ENCODE results near the gene RNF19B.
"Not testable (repeated sequence)": the region's sequence is repeated elsewhere in the genome, so short reads cannot be mapped to it uniquely, and the experiment has no call there.

The RNF19B gene

GRCh38 chr1:33000427-33001026 is 35.9 kb upstream of the RNF19B start:
- Mint-ChIP-seq H3K9me3 (no peaks in the 10 kb centered on the region), H3K36me3 (ENCODE audit: low read depth) (peaks cover 29% of the 10 kb centered on the region), H3K27me3 (ENCODE audit: low read depth) (no peaks in the 10 kb centered on the region), H3K4me1 (ENCODE audit: low read depth) (peaks cover 53% of the 10 kb centered on the region), H3K27ac (peak overlapping the region; percentile 3), H3K4me3 (no peak overlapping the region)

DNA sequence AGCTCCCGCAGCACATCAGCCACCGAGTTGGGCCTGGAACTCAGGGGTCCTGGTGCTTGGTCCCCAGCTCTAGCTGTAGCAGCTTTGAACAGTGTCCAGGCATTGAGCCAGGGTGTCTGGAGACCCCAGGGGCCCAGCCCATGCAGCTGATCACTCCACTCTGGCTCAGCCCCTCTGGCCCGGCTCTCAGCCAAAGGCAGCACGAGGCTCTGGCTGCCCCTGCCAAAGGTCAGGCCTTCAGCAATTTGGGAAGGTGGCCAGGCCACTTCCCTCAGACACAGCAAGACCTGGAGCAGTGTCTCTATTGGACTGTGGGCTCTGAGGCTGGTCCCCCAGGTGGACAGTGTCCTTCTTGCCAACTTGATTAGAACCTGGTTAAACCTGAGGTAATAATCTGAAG is 34.4 kb upstream of the RNF19B start:
- Mint-ChIP-seq H3K27ac (no peak overlapping the region), H3K4me3 (no peak overlapping the region), H3K27me3 (ENCODE audit: low read depth) (no peaks in the 10 kb centered on the region), H3K4me1 (ENCODE audit: low read depth) (peaks cover 48% of the 10 kb centered on the region), H3K9me3 (no peaks in the 10 kb centered on the region), H3K36me3 (ENCODE audit: low read depth) (peaks cover 20% of the 10 kb centered on the region)

- H3K4me1 Mint-ChIP-seq (ENCODE audit: low read depth): peaks cover 50% of the 10 kb centered on the region
- H3K27ac Mint-ChIP-seq: peak overlapping the region; percentile 86
- no peaks in the 10 kb centered on the region for H3K9me3 Mint-ChIP-seq
- H3K27me3 Mint-ChIP-seq (ENCODE audit: low read depth): no peaks in the 10 kb centered on the region
- peaks cover 20% of the 10 kb centered on the region for H3K36me3 Mint-ChIP-seq (ENCODE audit: low read depth)
- peak overlapping the region; percentile 19 for H3K4me3 Mint-ChIP-seq
Observed at GRCh38 chr1:32998064-32998463, 33.5 kb upstream of the RNF19B start.

DNA sequence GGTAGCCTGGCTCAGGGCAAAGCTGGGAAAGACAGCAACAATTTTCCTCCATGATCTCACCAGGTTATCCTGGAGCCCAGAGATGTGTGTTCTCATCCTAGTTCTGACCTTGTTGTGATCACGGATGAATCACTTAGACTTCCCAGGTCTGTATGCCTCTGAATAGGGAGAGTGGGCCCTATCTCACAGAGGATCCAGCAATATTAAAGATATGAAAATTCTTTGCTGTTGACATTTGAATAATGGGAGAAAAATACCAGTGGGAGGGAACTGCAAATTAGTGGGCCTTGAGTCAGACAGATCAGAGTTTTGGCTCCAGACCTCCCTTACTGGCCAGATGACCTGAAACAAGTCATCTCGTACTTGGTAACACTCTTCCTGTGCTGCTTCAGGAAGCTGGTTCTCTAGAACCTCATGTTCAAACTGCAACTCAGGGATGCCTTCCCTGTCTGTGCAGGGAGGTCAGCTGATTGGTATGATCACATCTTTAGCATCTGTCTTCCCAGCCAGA is 32.8 kb upstream of the RNF19B start:
- no peak overlapping the region for H3K4me3 Mint-ChIP-seq
- peaks cover 15% of the 10 kb centered on the region for H3K36me3 Mint-ChIP-seq (ENCODE audit: low read depth)
- H3K27me3 Mint-ChIP-seq (ENCODE audit: low read depth): no peaks in the 10 kb centered on the region
- peaks cover 56% of the 10 kb centered on the region for H3K4me1 Mint-ChIP-seq (ENCODE audit: low read depth)
- peak overlapping the region; percentile 86 for H3K27ac Mint-ChIP-seq
- no peaks in the 10 kb centered on the region for H3K9me3 Mint-ChIP-seq

- H3K27me3 Mint-ChIP-seq (ENCODE audit: low read depth); H3K9me3 Mint-ChIP-seq: not testable (repeated sequence)
- Mint-ChIP-seq H3K4me3 (peak overlapping the region; percentile 26), H3K36me3 (ENCODE audit: low read depth) (peaks cover 17% of the 10 kb centered on the region), H3K27ac (peak overlapping the region; percentile 87), H3K4me1 (ENCODE audit: low read depth) (peaks cover 69% of the 10 kb centered on the region)
Observed at GRCh38 chr1:32993324-32993636, 28.7 kb upstream of the RNF19B start.

DNA sequence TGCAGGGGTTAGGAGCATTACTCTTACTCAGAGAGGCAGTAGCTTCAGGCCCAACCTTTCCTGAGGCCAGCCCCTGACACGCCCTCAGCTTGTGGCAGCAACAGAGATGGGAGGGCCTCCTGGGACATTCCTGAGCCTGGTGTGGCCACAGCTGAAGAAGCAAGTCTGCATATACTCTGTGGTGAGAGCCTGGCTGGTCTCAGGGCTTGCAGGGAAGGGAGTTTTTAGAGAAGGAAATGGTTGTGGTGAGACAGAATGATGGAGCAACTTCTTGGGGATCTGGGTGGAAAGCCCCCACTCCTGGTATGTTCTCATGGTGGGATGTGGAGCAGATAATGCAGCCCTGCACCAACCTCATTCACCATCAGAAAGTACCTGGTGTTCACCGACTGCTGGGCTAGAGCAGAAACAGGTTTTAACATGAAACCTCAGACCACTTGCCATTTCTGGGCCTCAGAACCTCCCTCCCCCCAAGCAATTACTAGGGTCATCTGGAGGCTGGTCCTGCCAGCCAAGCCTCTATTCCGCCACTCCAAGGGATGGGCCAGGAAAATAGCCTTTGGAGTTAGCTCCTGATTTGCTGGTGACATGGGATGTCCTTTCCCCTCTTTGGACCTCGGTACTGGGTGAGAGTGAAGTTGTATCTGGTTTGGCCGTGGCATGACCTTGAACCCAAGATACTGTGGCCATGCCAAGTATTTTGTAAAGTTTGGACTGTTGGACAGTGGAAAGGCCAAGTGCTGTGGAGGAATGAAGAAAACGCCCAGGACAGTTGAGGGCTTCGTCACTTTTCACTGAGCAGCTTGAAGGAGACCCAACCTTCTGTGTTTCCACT is 28.1 kb upstream of the RNF19B start:
- H3K27me3 Mint-ChIP-seq (ENCODE audit: low read depth): no peaks in the 10 kb centered on the region
- H3K9me3 Mint-ChIP-seq: no peaks in the 10 kb centered on the region
- H3K27ac Mint-ChIP-seq: peak overlapping the region; percentile 87
- peaks cover 68% of the 10 kb centered on the region for H3K4me1 Mint-ChIP-seq (ENCODE audit: low read depth)
- H3K36me3 Mint-ChIP-seq (ENCODE audit: low read depth): peaks cover 13% of the 10 kb centered on the region
- peak overlapping the region; percentile 72 for H3K4me3 Mint-ChIP-seq

- Mint-ChIP-seq H3K36me3 (ENCODE audit: low read depth) (peaks cover 10% of the 10 kb centered on the region), H3K4me3 (peak overlapping the region; percentile 72), H3K27ac (peak overlapping the region; percentile 87), H3K4me1 (ENCODE audit: low read depth) (peaks cover 61% of the 10 kb centered on the region), H3K9me3 (no peaks in the 10 kb centered on the region), H3K27me3 (ENCODE audit: low read depth) (no peaks in the 10 kb centered on the region)
Observed at GRCh38 chr1:32991819-32992488, 27.3 kb upstream of the RNF19B start.

DNA sequence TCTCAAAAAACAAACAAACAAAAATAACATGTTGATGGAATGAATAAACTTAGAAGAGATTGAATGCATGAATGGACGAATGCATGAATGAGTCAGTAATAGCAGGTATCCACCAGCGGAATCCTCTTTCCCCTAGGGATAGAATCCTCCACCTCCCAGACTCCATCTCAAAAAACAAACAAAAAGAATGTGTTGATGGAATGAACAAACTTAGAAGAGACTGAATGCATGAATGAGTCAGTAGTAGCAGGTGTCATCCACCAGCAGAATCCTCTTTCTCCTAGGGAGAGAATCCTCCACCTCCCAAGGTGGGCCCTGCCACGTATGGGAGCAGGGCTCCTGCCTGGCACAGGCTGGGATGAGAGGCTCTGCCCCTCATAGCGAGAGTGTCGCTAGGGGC is 26.8 kb upstream of the RNF19B start:
- Mint-ChIP-seq H3K36me3 (ENCODE audit: low read depth) (peaks cover 11% of the 10 kb centered on the region), H3K4me3 (peak overlapping the region; percentile 72), H3K27me3 (ENCODE audit: low read depth) (no peaks in the 10 kb centered on the region), H3K9me3 (no peaks in the 10 kb centered on the region), H3K27ac (peak overlapping the region; percentile 87), H3K4me1 (ENCODE audit: low read depth) (peaks cover 59% of the 10 kb centered on the region)

DNA sequence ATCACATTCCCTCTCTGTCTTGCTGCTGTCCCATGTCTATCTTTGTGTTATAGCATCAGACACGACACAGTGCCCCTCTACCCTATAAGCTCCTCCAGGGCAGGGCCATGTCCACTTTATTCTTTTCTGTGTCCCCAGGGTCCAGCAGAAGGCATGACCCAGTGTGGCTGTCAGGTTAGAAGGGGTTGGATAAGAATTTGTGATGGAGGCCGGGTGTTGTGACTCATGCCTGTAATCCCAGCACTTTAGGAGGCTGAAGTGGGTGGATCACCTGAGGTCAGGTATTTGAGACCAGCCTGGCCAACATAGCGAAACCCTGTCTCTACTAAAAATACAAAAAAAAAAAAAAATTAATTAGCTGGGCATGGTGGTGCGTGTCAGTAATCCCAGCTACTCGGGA is 26.3 kb upstream of the RNF19B start:
- Mint-ChIP-seq H3K9me3 (peaks cover 2% of the 10 kb centered on the region), H3K4me3 (peak overlapping the region; percentile 72), H3K27me3 (ENCODE audit: low read depth) (no peaks in the 10 kb centered on the region), H3K4me1 (ENCODE audit: low read depth) (peaks cover 62% of the 10 kb centered on the region), H3K27ac (peak overlapping the region; percentile 87), H3K36me3 (ENCODE audit: low read depth) (peaks cover 14% of the 10 kb centered on the region)

DNA sequence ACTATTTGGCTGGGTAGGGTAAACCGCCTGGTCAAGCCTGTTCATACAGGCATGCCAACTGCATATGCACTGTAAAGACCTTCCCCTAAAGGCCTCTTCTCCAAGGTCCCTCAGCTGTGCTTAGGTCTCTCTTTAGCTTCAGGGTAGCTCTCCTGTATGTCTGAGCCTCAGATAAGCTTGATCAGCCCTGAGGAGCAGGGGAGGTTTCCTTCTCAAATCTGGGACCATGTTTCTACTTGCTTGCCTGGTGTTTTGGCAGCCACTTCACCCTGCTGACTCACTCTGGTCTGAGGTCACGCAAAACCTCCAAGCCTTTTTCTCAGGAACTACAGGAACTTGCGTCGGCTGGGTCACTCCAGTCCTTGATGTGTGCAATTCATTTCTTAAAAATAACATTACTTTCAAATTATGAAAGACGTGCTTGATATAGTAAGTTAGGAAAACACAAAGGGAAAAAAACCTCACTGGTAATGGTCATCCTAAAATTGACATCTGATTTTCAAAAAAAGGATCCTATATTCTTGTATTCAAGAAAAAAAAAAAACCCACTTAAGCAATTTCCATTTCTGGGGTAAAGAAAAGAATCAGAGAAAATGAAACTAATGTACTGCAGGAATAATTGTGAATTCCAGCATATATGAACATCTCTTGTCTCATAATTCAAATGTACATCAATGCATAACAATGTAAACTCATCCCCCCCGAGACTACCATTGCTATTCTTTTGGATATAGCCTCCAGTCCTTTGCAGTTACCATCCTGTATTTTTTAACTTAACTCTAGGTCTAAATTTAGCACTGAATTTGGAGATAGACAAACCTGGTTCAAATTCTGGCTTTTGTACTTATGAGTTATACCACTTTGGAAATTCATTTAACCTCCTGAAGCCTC is 24.8 kb upstream of the RNF19B start:
- Mint-ChIP-seq H3K4me3 (peak overlapping the region; percentile 57), H3K4me1 (ENCODE audit: low read depth) (peaks cover 69% of the 10 kb centered on the region)

GRCh38 chr1:32988665-32989064 is 24.1 kb upstream of the RNF19B start:
- Mint-ChIP-seq H3K9me3 (peaks cover 3% of the 10 kb centered on the region), H3K4me3 (peak overlapping the region; percentile 57), H3K36me3 (ENCODE audit: low read depth) (peaks cover 15% of the 10 kb centered on the region), H3K4me1 (ENCODE audit: low read depth) (peaks cover 76% of the 10 kb centered on the region), H3K27me3 (ENCODE audit: low read depth) (no peaks in the 10 kb centered on the region), H3K27ac (peak overlapping the region; percentile 73)

More for the DNA sequence above, 24.8 kb upstream of the RNF19B start:
- Mint-ChIP-seq H3K27ac (peak overlapping the region; percentile 73), H3K9me3 (peaks cover 3% of the 10 kb centered on the region), H3K36me3 (ENCODE audit: low read depth) (peaks cover 15% of the 10 kb centered on the region), H3K27me3 (ENCODE audit: low read depth) (no peaks in the 10 kb centered on the region)

GRCh38 chr1:32985226-32985625 is 20.6 kb upstream of the RNF19B start:
- peaks cover 15% of the 10 kb centered on the region for H3K36me3 Mint-ChIP-seq (ENCODE audit: low read depth)
- H3K9me3 Mint-ChIP-seq: peaks cover 3% of the 10 kb centered on the region
- H3K27me3 Mint-ChIP-seq (ENCODE audit: low read depth): no peaks in the 10 kb centered on the region
- H3K27ac Mint-ChIP-seq: peak overlapping the region; percentile 91
- no peak overlapping the region for H3K4me3 Mint-ChIP-seq
- H3K4me1 Mint-ChIP-seq (ENCODE audit: low read depth): peaks cover 78% of the 10 kb centered on the region

GRCh38 chr1:32984455-32985171 is 20.0 kb upstream of the RNF19B start:
- Mint-ChIP-seq H3K27me3 (ENCODE audit: low read depth) (no peaks in the 10 kb centered on the region), H3K9me3 (peaks cover 3% of the 10 kb centered on the region), H3K4me1 (ENCODE audit: low read depth) (peaks cover 75% of the 10 kb centered on the region), H3K36me3 (ENCODE audit: low read depth) (peaks cover 15% of the 10 kb centered on the region), H3K27ac (peak overlapping the region; percentile 91), H3K4me3 (peak overlapping the region; percentile 14)

All from T-helper 1 cell treated with Interleukin-12 subunit alpha and Interleukin-12 subunit beta and Interleukin-4 antibody, amounts not matched to agents 30 μg/mL and 1 μg/mL, for 36 hours (primary cell).